WTC11 (cell line): Measurements from ENCODE around the gene TMEM271. TPM values are rescaled to one million over a fixed set of nuclear protein-coding genes. Genes with fewer than 3 reads are reported as not detected.

Experiments
- ATAC-seq: fragments of 200-7000 bp; cut with Tn5 transposase; 2 replicates; pipeline ENCODE4 v1.10.0; 2021; ENCODE audit warnings: mild to moderate bottlenecking, moderate library complexity
- CTCF ChIA-PET: fragments of 300-600 bp; sonication (Branson Sonifier 250); formaldehyde crosslinking; loops from one replicate; lab custom pipeline; 2021; ENCODE audit warnings: antibody characterized with exemption; lab: Charles Lee
- POLR2A ChIA-PET: fragments of 350-600 bp; sonication (Branson Sonifier 250); formaldehyde crosslinking; loops from one replicate; lab custom pipeline; 2021; ENCODE audit warnings: antibody characterized with exemption; lab: Charles Lee
- DNase-seq: peaks from one replicate; pipeline ENCODE4 v3.0.0; 2021; ENCODE audit warnings: low spot score
- H3K27ac Mint-ChIP-seq: 2 replicates; pipeline ENCODE4 v1.8.0; 2021; ENCODE audit warnings: mixed read lengths
- H3K27me3 Mint-ChIP-seq: 2 replicates; pipeline ENCODE4 v1.8.0; 2021; ENCODE audit warnings: low read depth, mild to moderate bottlenecking, moderate library complexity, mixed read lengths
- H3K36me3 Mint-ChIP-seq: 2 replicates; pipeline ENCODE4 v1.8.0; 2021; ENCODE audit warnings: mixed read lengths
- H3K4me1 Mint-ChIP-seq: 2 replicates; pipeline ENCODE4 v1.8.0; 2022; ENCODE audit warnings: mixed read lengths
- H3K4me3 Mint-ChIP-seq: 2 replicates; pipeline ENCODE4 v1.8.0; 2021; ENCODE audit warnings: mild to moderate bottlenecking, moderate library complexity, mixed read lengths
- H3K9me3 Mint-ChIP-seq: 2 replicates; pipeline ENCODE4 v1.8.0; 2021; ENCODE audit warnings: mixed read lengths
- CREM ChIP-seq: sonication (generic); formaldehyde crosslinking; IDR thresholded peaks from 2 replicates; pipeline ENCODE4 v1.8.1; 2022; ENCODE audit warnings: mild to moderate bottlenecking, missing genetic modification reagents, moderate library complexity
- E2F4 ChIP-seq: sonication (generic); formaldehyde crosslinking; IDR thresholded peaks from 2 replicates; pipeline ENCODE4 v1.8.1; 2022; ENCODE audit warnings: low read depth, mild to moderate bottlenecking, moderate library complexity, missing genetic modification reagents, borderline replicate concordance
- IRF1 ChIP-seq: sonication (generic); formaldehyde crosslinking; IDR thresholded peaks from 2 replicates; pipeline ENCODE4 v1.8.0; 2023; ENCODE audit warnings: missing genetic modification reagents
- KAT7 ChIP-seq: sonication (generic); formaldehyde crosslinking; IDR thresholded peaks from 2 replicates; pipeline ENCODE4 v1.8.1; 2023; ENCODE audit warnings: missing genetic modification reagents, mild to moderate bottlenecking, borderline replicate concordance
- NFYB ChIP-seq: sonication (generic); formaldehyde crosslinking; conservative IDR thresholded peaks from 2 replicates; pipeline ENCODE4 v1.8.0; 2022; ENCODE audit warnings: low read depth, missing genetic modification reagents
- RELA ChIP-seq: sonication (generic); formaldehyde crosslinking; IDR thresholded peaks from 2 replicates; pipeline ENCODE4 v1.8.1; 2022; ENCODE audit warnings: missing genetic modification reagents, mild to moderate bottlenecking, borderline replicate concordance
- RORB ChIP-seq: fragments of 250-450 bp; sonication (Bioruptor Pico); IDR thresholded peaks from 2 replicates; pipeline ENCODE4 v1.9.0; 2021; ENCODE audit warnings: mild to moderate bottlenecking
- TEAD1 ChIP-seq: sonication (generic); formaldehyde crosslinking; IDR thresholded peaks from 2 replicates; pipeline ENCODE4 v1.8.0; 2022; ENCODE audit warnings: mild to moderate bottlenecking, missing genetic modification reagents
- TEAD4 ChIP-seq: sonication (generic); formaldehyde crosslinking; IDR thresholded peaks from 2 replicates; pipeline ENCODE4 v1.8.0; 2022; ENCODE audit warnings: mild to moderate bottlenecking, missing genetic modification reagents
- ZBTB21 ChIP-seq: sonication (generic); formaldehyde crosslinking; IDR thresholded peaks from 2 replicates; pipeline ENCODE4 v1.8.1; 2023; ENCODE audit warnings: mild to moderate bottlenecking, missing genetic modification reagents, borderline replicate concordance
- ZNF138 ChIP-seq: sonication (generic); formaldehyde crosslinking; conservative IDR thresholded peaks from 2 replicates; pipeline ENCODE4 v1.8.1; 2022; ENCODE audit warnings: mild to moderate bottlenecking, moderate library complexity, missing genetic modification reagents
- ZNF263 ChIP-seq: sonication (generic); formaldehyde crosslinking; IDR thresholded peaks from 2 replicates; pipeline ENCODE4 v1.8.1; 2022; ENCODE audit warnings: low read depth, mild to moderate bottlenecking, moderate library complexity, missing genetic modification reagents
- ZNF416 ChIP-seq: fragments of 250-450 bp; sonication (Bioruptor Pico); IDR thresholded peaks from 2 replicates; pipeline ENCODE4 v1.9.0; 2021; ENCODE audit warnings: mild to moderate bottlenecking, inconsistent platforms
- ZNF532 ChIP-seq: fragments of 250-450 bp; sonication (Bioruptor Pico); IDR thresholded peaks from 2 replicates; pipeline ENCODE4 v1.9.0; 2021; ENCODE audit warnings: mild to moderate bottlenecking, borderline replicate concordance
- ZNF671 ChIP-seq: fragments of 250-450 bp; sonication (Bioruptor Pico); IDR thresholded peaks from 2 replicates; pipeline ENCODE4 v1.8.0; 2021; ENCODE audit warnings: mild to moderate bottlenecking
- total RNA-seq: library from RNA; stranded (reverse); gene quantifications from 3 replicates; pipeline ENCODE4 v1.2.3, GENCODE V29; 2021
- TF ChIP-seq, protein P1 (sequence below): sonication (generic); formaldehyde crosslinking; IDR thresholded peaks from 2 replicates; pipeline ENCODE4 v1.8.0; 2022; ENCODE audit warnings: mild to moderate bottlenecking, missing genetic modification reagents
- TF ChIP-seq, protein P2 (sequence below): sonication (generic); formaldehyde crosslinking; IDR thresholded peaks from 2 replicates; pipeline ENCODE4 v1.8.0; 2022; ENCODE audit warnings: mild to moderate bottlenecking, missing genetic modification reagents
- TF ChIP-seq, protein P3 (sequence below): sonication (generic); formaldehyde crosslinking; conservative IDR thresholded peaks from 2 replicates; pipeline ENCODE4 v1.8.1; 2022; ENCODE audit warnings: mild to moderate bottlenecking, missing genetic modification reagents

The TMEM271 gene
- total RNA-seq, 1 experiment from 2014 or later: 0.31 TPM

DNA sequence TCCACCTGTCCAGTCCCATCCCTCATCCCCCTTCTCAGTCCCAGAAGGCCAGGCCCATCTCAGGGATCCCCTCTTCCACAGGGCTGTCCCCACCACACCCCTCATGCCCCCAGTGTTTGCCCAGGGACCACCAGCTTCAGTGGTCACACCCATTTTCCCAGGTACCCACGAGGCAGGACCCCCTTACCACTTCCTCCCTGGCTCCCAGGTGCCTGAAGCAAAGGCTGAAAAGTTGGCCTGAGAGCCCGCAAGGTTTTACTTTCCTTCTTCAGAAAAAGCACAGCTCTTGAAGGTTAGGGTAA, 7.8 kb downstream of the TMEM271 start:
- ATAC-seq (no peak), DNase-seq (no peak)
- Mint-ChIP-seq H3K4me1 (no peaks in the 10 kb centered on the region), H3K9me3 (peaks cover 31% of the 10 kb centered on the region), H3K27me3 (peaks cover 38% of the 10 kb centered on the region), H3K4me3 (no peak overlapping the region), H3K36me3 (peaks cover 13% of the 10 kb centered on the region), H3K27ac (no peak overlapping the region)
- ChIA-PET CTCF (no interaction called here), POLR2A (no interaction called here)
- no peak for TF ChIP-seq E2F4 (CRISPR knock-in tag)
- TF ChIP-seq IRF1 (CRISPR knock-in tag): no peak
- TF ChIP-seq, protein P1, sequence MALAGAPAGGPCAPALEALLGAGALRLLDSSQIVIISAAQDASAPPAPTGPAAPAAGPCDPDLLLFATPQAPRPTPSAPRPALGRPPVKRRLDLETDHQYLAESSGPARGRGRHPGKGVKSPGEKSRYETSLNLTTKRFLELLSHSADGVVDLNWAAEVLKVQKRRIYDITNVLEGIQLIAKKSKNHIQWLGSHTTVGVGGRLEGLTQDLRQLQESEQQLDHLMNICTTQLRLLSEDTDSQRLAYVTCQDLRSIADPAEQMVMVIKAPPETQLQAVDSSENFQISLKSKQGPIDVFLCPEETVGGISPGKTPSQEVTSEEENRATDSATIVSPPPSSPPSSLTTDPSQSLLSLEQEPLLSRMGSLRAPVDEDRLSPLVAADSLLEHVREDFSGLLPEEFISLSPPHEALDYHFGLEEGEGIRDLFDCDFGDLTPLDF (CRISPR knock-in tag): no peak

GRCh38 chr4:567457-568350, 8.4 kb downstream of the TMEM271 start:
- peaks cover 32% of the 10 kb centered on the region for H3K27me3 Mint-ChIP-seq
- TF ChIP-seq, protein P2, sequence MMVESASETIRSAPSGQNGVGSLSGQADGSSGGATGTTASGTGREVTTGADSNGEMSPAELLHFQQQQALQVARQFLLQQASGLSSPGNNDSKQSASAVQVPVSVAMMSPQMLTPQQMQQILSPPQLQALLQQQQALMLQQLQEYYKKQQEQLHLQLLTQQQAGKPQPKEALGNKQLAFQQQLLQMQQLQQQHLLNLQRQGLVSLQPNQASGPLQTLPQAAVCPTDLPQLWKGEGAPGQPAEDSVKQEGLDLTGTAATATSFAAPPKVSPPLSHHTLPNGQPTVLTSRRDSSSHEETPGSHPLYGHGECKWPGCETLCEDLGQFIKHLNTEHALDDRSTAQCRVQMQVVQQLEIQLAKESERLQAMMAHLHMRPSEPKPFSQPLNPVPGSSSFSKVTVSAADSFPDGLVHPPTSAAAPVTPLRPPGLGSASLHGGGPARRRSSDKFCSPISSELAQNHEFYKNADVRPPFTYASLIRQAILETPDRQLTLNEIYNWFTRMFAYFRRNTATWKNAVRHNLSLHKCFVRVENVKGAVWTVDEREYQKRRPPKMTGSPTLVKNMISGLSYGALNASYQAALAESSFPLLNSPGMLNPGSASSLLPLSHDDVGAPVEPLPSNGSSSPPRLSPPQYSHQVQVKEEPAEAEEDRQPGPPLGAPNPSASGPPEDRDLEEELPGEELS (CRISPR knock-in tag): no peak
- no peak for TF ChIP-seq KAT7 (CRISPR knock-in tag)
- no peak for TF ChIP-seq ZNF138 (CRISPR knock-in tag)
- ATAC-seq: no peak
- CTCF ChIA-PET: no interaction called here
- POLR2A ChIA-PET: no interaction called here
- H3K4me3 Mint-ChIP-seq: no peak overlapping the region
- DNase-seq: no peak
- H3K36me3 Mint-ChIP-seq: peaks cover 19% of the 10 kb centered on the region
- peaks cover 37% of the 10 kb centered on the region for H3K9me3 Mint-ChIP-seq
- H3K27ac Mint-ChIP-seq: no peak overlapping the region
- no peaks in the 10 kb centered on the region for H3K4me1 Mint-ChIP-seq

DNA sequence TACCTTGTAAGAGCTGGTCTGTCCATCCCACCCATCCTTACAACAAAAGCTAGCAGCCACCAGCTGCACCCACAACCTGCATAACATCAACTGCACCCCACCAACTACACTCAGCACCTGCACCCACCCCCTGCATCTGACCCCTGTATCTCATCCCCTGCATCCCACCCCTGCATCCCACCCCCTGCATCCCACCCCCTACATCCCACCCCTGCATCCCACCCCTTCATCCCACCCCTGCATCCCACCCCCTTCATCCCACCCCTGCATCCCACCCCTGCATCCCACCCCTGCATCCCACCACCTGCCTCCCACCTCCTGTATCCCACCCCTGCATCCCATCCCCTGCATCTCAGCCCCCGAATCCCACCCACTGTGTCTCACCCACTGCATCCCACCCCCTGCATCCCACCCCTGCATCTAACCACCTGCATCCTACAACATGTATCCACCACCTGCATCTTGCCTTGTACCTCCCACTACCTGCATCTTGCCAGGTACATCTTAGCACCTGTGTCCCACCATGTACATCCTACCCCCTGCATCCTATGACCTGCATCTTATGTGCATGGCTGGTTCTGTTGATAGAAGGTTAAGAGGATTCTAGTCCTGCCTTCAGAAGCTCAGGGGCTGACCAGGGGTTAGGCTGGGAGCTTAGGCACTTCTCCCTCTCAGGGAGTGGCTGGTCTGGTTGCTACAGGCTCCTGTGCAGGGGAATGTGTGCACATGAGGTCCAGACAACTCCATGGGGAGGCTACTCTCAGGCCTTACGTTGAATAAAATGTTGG, 9.4 kb downstream of the TMEM271 start:
- Mint-ChIP-seq H3K4me1 (no peaks in the 10 kb centered on the region), H3K27me3 (peaks cover 25% of the 10 kb centered on the region), H3K27ac (no peak overlapping the region), H3K4me3 (no peak overlapping the region), H3K36me3 (peaks cover 25% of the 10 kb centered on the region), H3K9me3 (peaks cover 45% of the 10 kb centered on the region)
- ChIA-PET POLR2A (no interaction called here), CTCF (interaction anchor here (0.6 kb wide), 1 partner anchor 18 kb away, joined by 4 read pairs; no protein-coding TSS in a partner anchor)
- no peak for DNase-seq
- no peak for ATAC-seq
- no peak for TF ChIP-seq TEAD4 (CRISPR knock-in tag)
- no peak for TF ChIP-seq CREM (CRISPR knock-in tag)
- TF ChIP-seq KAT7 (CRISPR knock-in tag): no peak
- TF ChIP-seq NFYB (CRISPR knock-in tag): no peak
- no peak for TF ChIP-seq ZNF671 (CRISPR knock-in tag)
- no peak for TF ChIP-seq RORB
- TF ChIP-seq, protein P3, sequence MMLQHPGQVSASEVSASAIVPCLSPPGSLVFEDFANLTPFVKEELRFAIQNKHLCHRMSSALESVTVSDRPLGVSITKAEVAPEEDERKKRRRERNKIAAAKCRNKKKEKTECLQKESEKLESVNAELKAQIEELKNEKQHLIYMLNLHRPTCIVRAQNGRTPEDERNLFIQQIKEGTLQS: no peak
- TF ChIP-seq ZNF263 (CRISPR knock-in tag): no peak
- no peak for TF ChIP-seq RELA (CRISPR knock-in tag)
- no peak for TF ChIP-seq IRF1 (CRISPR knock-in tag)
- TF ChIP-seq TEAD1 (CRISPR knock-in tag): no peak
- TF ChIP-seq ZBTB21 (CRISPR knock-in tag): no peak
- no peak for TF ChIP-seq ZNF532 (CRISPR knock-in tag)
- no peak for TF ChIP-seq ZNF416 (CRISPR knock-in tag)
